Measurements from ENCODE around the gene ZNRF3. TPM values are rescaled to one million over a fixed set of nuclear protein-coding genes. Genes with fewer than 3 reads are reported as not detected.

ZNRF3 gene
- total RNA-seq, 1 experiment from 2014 or later, result 8.1 TPM

DNA sequence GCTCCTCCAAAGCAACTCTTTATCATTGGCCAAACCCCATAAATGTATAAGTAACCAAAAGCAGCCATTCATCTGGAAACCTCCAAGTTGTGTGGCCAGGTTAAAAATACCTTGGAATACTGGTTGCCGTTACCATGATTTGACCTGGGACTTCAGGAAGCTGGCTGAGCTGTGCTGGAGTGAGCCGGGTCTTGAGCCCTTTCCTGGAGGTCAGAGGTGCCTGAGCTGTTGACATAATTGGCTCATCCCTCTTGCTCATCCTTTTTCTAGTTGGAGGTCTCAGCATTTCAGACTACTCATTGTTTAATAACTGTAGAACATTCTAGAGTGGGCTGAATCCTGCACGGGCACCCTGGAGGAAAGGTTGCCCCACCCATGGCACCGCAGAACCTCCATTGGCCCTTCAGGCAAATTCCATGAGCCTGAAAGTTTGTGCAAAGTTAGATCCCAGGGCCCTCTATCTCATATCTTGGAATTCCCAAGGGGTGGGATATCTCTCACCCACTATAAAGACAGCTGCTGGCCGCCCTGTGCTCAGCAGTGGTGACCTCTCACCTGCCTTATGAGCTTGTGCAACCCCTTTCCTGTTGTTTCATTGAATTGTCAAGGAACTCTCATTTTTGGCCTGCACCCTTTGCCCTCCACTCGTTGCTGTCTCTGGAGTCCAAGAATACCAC lies 101.2 kb downstream of the ZNRF3 start:
- H3K27ac ChIP-seq (ENCODE audit: low read length), result no peak overlapping the region
- H3K79me2 ChIP-seq (ENCODE audit: low read length), result peaks cover under 1% of the 10 kb centered on the region; the same call in 1 of the 2 replicates
- intact Hi-C loops (cut with micrococcal nuclease), result no loop called here
- no TSS peak for BruUV-seq (replicated peaks)
- no peaks in the 10 kb centered on the region for H3K9me3 ChIP-seq (ENCODE audit: low read length)
- no peak for DNase-seq
- TF ChIP-seq EZH2 (IDR thresholded peaks at IDR 0.05; ENCODE audit: low read length, unreplicated experiment) (no peak), EZH2phosphoT487 (IDR thresholded peaks at IDR 0.05; ENCODE audit: borderline replicate concordance, low read length) (no peak)
- TF ChIP-seq, protein P1, sequence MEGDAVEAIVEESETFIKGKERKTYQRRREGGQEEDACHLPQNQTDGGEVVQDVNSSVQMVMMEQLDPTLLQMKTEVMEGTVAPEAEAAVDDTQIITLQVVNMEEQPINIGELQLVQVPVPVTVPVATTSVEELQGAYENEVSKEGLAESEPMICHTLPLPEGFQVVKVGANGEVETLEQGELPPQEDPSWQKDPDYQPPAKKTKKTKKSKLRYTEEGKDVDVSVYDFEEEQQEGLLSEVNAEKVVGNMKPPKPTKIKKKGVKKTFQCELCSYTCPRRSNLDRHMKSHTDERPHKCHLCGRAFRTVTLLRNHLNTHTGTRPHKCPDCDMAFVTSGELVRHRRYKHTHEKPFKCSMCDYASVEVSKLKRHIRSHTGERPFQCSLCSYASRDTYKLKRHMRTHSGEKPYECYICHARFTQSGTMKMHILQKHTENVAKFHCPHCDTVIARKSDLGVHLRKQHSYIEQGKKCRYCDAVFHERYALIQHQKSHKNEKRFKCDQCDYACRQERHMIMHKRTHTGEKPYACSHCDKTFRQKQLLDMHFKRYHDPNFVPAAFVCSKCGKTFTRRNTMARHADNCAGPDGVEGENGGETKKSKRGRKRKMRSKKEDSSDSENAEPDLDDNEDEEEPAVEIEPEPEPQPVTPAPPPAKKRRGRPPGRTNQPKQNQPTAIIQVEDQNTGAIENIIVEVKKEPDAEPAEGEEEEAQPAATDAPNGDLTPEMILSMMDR (conservative IDR thresholded peaks at IDR 0.05; ENCODE audit: low read depth, low read length), result no peak
- no peaks in the 10 kb centered on the region for H3K9me2 ChIP-seq (replicated peaks; ENCODE audit: low read length)
- no peaks in the 10 kb centered on the region for H3F3A ChIP-seq (ENCODE audit: low read length, unreplicated experiment)
- no peak overlapping the region for H3K4me3 ChIP-seq (ENCODE audit: low read length)
- H3K27me3 ChIP-seq (ENCODE audit: low read length), result no peaks in the 10 kb centered on the region
- ATAC-seq, result no peak
- no peaks in the 10 kb centered on the region for H3K36me3 ChIP-seq (ENCODE audit: low read depth, low read length)
- POLR2A ChIA-PET (ENCODE audit: unreplicated experiment), result no interaction called here
- H4K20me1 ChIP-seq (ENCODE audit: low read length), result no peaks in the 10 kb centered on the region
- no peak overlapping the region for H2AFZ ChIP-seq (ENCODE audit: low read length)
- peaks cover 27% of the 10 kb centered on the region for H3K4me1 ChIP-seq (ENCODE audit: insufficient read depth, low read length)
- no peak overlapping the region for H3K4me2 ChIP-seq (ENCODE audit: low read length)
- H3K9ac ChIP-seq (ENCODE audit: low read length), result no peak overlapping the region
- CTCF ChIA-PET, result no interaction called here

DNA sequence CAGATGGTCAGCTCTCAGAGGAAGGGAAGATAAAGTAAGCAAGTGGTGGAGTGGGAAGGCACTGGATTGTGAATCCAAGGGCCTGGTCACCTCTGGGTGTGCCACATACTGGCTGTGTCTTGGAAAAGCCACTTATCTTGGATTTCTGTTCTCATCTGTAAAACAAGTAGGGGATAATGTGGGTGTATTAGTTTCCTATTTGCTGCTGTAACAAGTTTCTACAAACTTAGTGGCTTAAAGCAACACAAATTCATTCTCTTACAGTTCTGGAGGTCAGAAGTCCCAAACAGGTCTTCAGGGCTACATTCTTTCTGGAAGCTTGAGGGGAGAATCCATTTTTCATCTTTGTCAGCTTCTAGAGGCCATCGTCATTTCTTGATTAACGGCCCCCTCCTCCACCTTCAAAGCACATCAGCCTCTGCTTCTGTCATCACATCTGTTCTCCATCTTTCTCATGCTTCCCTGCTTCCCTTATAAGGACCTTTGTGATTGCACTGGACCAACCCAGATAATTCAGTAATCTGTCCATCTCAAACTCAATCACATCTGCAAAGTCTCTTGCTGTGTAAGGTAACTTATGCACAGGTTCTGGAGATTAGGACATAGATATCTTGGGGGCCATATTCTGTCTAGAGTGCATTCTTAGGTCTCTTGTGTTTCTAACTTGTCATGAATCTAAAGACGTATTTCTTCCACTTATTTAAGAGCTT lies 102.4 kb downstream of the ZNRF3 start:
- Histone ChIP-seq H3K4me2 (ENCODE audit: low read length) (no peak overlapping the region), H4K20me1 (ENCODE audit: low read length) (no peaks in the 10 kb centered on the region), H2AFZ (ENCODE audit: low read length) (no peak overlapping the region), H3K4me1 (ENCODE audit: insufficient read depth, low read length) (peaks cover 30% of the 10 kb centered on the region), H3K36me3 (ENCODE audit: low read depth, low read length) (no peaks in the 10 kb centered on the region), H3K27me3 (ENCODE audit: low read length) (no peaks in the 10 kb centered on the region), H3K27ac (ENCODE audit: low read length) (no peak overlapping the region), H3F3A (ENCODE audit: low read length, unreplicated experiment) (no peaks in the 10 kb centered on the region), H3K9ac (ENCODE audit: low read length) (no peak overlapping the region), H3K9me2 (replicated peaks; ENCODE audit: low read length) (no peaks in the 10 kb centered on the region), H3K79me2 (ENCODE audit: low read length) (no peaks in the 10 kb centered on the region), H3K4me3 (ENCODE audit: low read length) (no peak overlapping the region), H3K9me3 (ENCODE audit: low read length) (no peaks in the 10 kb centered on the region)
- ChIA-PET POLR2A (ENCODE audit: unreplicated experiment) (no interaction called here), CTCF (no interaction called here)
- no TSS peak for BruUV-seq (replicated peaks)
- DNase-seq (no peak), ATAC-seq (no peak)
- intact Hi-C loops (cut with micrococcal nuclease), result no loop called here
- TF ChIP-seq EZH2 (IDR thresholded peaks at IDR 0.05; ENCODE audit: low read length, unreplicated experiment), result no peak
- no peak for TF ChIP-seq EZH2phosphoT487 (IDR thresholded peaks at IDR 0.05; ENCODE audit: borderline replicate concordance, low read length)
- TF ChIP-seq, protein P1 (conservative IDR thresholded peaks at IDR 0.05; ENCODE audit: low read depth, low read length), result no peak

DNA sequence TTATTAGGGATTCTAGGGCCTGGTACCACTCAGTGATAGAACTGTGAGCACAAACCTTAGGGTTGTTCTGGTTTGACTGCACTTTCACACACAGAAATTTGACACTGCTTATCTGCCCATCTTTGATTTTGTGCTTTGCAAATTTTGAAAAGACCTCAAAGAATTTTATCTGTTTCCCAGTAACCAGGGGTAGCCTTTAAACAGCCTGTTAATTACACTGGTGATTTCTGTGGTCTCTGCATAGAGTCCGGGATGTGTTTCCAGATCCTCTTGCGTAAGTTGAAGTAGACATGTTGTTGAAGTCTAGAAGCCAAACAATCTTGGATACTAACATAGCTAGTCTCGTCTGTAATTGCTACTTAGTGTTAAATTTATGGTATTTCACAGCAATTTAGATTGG lies 103.0 kb downstream of the ZNRF3 start:
- H3K9me3 ChIP-seq (ENCODE audit: low read length), result no peaks in the 10 kb centered on the region
- H3K4me3 ChIP-seq (ENCODE audit: low read length), result no peak overlapping the region
- intact Hi-C loops (cut with micrococcal nuclease), result no loop called here
- H3K79me2 ChIP-seq (ENCODE audit: low read length), result no peaks in the 10 kb centered on the region
- POLR2A ChIA-PET (ENCODE audit: unreplicated experiment), result no interaction called here
- BruUV-seq (replicated peaks), result no TSS peak
- no peak for TF ChIP-seq EZH2 (IDR thresholded peaks at IDR 0.05; ENCODE audit: low read length, unreplicated experiment)
- H3F3A ChIP-seq (ENCODE audit: low read length, unreplicated experiment), result no peaks in the 10 kb centered on the region
- no peaks in the 10 kb centered on the region for H3K27me3 ChIP-seq (ENCODE audit: low read length)
- H3K4me1 ChIP-seq (ENCODE audit: insufficient read depth, low read length), result peaks cover 30% of the 10 kb centered on the region
- no peak overlapping the region for H2AFZ ChIP-seq (ENCODE audit: low read length)
- DNase-seq (no peak), ATAC-seq (no peak)
- CTCF ChIA-PET, result no interaction called here
- no peaks in the 10 kb centered on the region for H3K9me2 ChIP-seq (replicated peaks; ENCODE audit: low read length)
- H4K20me1 ChIP-seq (ENCODE audit: low read length), result no peaks in the 10 kb centered on the region
- H3K36me3 ChIP-seq (ENCODE audit: low read depth, low read length), result no peaks in the 10 kb centered on the region
- H3K9ac ChIP-seq (ENCODE audit: low read length), result no peak overlapping the region
- no peak overlapping the region for H3K4me2 ChIP-seq (ENCODE audit: low read length)
- no peak overlapping the region for H3K27ac ChIP-seq (ENCODE audit: low read length)
